ENCODE data around the gene LMCD1. TPM values are rescaled to one million over a fixed set of nuclear protein-coding genes. Genes with fewer than 3 reads are reported as not detected.

The LMCD1 gene
- total and polyA plus RNA-seq, 2 of the 8 experiments (the other 6 are each of a cell fraction or from before 2014, with no cell fraction given): 12.3 to 26.5 TPM

DNA sequence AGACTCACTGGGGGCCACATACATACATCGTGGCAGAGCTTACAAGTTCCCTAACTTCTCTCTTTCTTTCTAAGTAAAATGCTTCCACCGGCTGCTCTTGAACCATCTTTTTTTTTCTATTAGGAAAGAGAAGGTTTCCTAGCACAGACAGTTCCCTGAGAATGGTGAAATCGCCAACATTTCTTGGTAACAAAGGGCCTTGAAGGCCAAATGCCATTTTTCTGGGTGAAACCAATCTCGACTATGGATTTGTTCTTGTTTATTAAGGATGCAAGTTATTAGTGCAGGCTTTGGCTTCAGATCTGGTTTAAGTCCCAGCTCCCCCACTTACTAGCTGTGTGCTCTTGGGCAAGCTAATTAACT is 3.0 kb downstream of the LMCD1 start (continued):
- TF ChIP-seq, protein P1, sequence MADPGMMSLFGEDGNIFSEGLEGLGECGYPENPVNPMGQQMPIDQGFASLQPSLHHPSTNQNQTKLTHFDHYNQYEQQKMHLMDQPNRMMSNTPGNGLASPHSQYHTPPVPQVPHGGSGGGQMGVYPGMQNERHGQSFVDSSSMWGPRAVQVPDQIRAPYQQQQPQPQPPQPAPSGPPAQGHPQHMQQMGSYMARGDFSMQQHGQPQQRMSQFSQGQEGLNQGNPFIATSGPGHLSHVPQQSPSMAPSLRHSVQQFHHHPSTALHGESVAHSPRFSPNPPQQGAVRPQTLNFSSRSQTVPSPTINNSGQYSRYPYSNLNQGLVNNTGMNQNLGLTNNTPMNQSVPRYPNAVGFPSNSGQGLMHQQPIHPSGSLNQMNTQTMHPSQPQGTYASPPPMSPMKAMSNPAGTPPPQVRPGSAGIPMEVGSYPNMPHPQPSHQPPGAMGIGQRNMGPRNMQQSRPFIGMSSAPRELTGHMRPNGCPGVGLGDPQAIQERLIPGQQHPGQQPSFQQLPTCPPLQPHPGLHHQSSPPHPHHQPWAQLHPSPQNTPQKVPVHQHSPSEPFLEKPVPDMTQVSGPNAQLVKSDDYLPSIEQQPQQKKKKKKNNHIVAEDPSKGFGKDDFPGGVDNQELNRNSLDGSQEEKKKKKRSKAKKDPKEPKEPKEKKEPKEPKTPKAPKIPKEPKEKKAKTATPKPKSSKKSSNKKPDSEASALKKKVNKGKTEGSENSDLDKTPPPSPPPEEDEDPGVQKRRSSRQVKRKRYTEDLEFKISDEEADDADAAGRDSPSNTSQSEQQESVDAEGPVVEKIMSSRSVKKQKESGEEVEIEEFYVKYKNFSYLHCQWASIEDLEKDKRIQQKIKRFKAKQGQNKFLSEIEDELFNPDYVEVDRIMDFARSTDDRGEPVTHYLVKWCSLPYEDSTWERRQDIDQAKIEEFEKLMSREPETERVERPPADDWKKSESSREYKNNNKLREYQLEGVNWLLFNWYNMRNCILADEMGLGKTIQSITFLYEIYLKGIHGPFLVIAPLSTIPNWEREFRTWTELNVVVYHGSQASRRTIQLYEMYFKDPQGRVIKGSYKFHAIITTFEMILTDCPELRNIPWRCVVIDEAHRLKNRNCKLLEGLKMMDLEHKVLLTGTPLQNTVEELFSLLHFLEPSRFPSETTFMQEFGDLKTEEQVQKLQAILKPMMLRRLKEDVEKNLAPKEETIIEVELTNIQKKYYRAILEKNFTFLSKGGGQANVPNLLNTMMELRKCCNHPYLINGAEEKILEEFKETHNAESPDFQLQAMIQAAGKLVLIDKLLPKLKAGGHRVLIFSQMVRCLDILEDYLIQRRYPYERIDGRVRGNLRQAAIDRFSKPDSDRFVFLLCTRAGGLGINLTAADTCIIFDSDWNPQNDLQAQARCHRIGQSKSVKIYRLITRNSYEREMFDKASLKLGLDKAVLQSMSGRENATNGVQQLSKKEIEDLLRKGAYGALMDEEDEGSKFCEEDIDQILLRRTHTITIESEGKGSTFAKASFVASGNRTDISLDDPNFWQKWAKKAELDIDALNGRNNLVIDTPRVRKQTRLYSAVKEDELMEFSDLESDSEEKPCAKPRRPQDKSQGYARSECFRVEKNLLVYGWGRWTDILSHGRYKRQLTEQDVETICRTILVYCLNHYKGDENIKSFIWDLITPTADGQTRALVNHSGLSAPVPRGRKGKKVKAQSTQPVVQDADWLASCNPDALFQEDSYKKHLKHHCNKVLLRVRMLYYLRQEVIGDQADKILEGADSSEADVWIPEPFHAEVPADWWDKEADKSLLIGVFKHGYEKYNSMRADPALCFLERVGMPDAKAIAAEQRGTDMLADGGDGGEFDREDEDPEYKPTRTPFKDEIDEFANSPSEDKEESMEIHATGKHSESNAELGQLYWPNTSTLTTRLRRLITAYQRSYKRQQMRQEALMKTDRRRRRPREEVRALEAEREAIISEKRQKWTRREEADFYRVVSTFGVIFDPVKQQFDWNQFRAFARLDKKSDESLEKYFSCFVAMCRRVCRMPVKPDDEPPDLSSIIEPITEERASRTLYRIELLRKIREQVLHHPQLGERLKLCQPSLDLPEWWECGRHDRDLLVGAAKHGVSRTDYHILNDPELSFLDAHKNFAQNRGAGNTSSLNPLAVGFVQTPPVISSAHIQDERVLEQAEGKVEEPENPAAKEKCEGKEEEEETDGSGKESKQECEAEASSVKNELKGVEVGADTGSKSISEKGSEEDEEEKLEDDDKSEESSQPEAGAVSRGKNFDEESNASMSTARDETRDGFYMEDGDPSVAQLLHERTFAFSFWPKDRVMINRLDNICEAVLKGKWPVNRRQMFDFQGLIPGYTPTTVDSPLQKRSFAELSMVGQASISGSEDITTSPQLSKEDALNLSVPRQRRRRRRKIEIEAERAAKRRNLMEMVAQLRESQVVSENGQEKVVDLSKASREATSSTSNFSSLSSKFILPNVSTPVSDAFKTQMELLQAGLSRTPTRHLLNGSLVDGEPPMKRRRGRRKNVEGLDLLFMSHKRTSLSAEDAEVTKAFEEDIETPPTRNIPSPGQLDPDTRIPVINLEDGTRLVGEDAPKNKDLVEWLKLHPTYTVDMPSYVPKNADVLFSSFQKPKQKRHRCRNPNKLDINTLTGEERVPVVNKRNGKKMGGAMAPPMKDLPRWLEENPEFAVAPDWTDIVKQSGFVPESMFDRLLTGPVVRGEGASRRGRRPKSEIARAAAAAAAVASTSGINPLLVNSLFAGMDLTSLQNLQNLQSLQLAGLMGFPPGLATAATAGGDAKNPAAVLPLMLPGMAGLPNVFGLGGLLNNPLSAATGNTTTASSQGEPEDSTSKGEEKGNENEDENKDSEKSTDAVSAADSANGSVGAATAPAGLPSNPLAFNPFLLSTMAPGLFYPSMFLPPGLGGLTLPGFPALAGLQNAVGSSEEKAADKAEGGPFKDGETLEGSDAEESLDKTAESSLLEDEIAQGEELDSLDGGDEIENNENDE (IDR thresholded peaks at IDR 0.05; ENCODE audit: insufficient replicate concordance, low read length): no peak
- TF ChIP-seq, protein P2, sequence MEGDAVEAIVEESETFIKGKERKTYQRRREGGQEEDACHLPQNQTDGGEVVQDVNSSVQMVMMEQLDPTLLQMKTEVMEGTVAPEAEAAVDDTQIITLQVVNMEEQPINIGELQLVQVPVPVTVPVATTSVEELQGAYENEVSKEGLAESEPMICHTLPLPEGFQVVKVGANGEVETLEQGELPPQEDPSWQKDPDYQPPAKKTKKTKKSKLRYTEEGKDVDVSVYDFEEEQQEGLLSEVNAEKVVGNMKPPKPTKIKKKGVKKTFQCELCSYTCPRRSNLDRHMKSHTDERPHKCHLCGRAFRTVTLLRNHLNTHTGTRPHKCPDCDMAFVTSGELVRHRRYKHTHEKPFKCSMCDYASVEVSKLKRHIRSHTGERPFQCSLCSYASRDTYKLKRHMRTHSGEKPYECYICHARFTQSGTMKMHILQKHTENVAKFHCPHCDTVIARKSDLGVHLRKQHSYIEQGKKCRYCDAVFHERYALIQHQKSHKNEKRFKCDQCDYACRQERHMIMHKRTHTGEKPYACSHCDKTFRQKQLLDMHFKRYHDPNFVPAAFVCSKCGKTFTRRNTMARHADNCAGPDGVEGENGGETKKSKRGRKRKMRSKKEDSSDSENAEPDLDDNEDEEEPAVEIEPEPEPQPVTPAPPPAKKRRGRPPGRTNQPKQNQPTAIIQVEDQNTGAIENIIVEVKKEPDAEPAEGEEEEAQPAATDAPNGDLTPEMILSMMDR (IDR thresholded peaks at IDR 0.05; ENCODE audit: control extremely low read depth in 1 of 3, insufficient read depth in 1 of 3, low read depth in 1 of 3, low read length in 3 of 3): no peak
- TF ChIP-seq, protein P3, sequence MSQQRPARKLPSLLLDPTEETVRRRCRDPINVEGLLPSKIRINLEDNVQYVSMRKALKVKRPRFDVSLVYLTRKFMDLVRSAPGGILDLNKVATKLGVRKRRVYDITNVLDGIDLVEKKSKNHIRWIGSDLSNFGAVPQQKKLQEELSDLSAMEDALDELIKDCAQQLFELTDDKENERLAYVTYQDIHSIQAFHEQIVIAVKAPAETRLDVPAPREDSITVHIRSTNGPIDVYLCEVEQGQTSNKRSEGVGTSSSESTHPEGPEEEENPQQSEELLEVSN (IDR thresholded peaks at IDR 0.05): no peak
- TF ChIP-seq YY1 (IDR thresholded peaks at IDR 0.05; ENCODE audit: low read depth, low read length) (no peak), JUN (IDR thresholded peaks at IDR 0.05; ENCODE audit: low read depth, low read length) (no peak)

All from H1 (cell line).